Loucy (cell line): ENCODE data around the gene LAMC3.

Experiments used
- H2AFZ ChIP-seq: fragments of 200-600 bp; sonication (generic); 2 replicates; pipeline ENCODE4 v1.6.0; 2016; ENCODE audit warnings: antibody characterized with exemption, mild to moderate bottlenecking, low read length, moderate library complexity
- H3F3A ChIP-seq: fragments of 200-600 bp; 2 replicates; pipeline ENCODE4 v1.6.0; 2016; ENCODE audit warnings: antibody characterized with exemption, low read depth, mild to moderate bottlenecking
- H3K27me3 ChIP-seq: fragments of 200-600 bp; sonication (generic); 2 replicates; pipeline ENCODE4 v1.6.1; 2014; ENCODE audit warnings: low read length, mild to moderate bottlenecking; ENCODE audit not compliant: insufficient read depth, poor library complexity, severe bottlenecking
- H3K36me3 ChIP-seq: fragments of 200-600 bp; sonication (generic); 2 replicates; pipeline ENCODE4 v1.6.1; 2016; ENCODE audit warnings: low read length; ENCODE audit not compliant: insufficient read depth
- H3K4me1 ChIP-seq: fragments of 200-600 bp; sonication (generic); 2 replicates; pipeline ENCODE4 v1.5.1; 2014; ENCODE audit warnings: low read length, mild to moderate bottlenecking; ENCODE audit not compliant: insufficient read depth, poor library complexity, severe bottlenecking
- H3K4me2 ChIP-seq: fragments of 200-600 bp; sonication (generic); 2 replicates; pipeline ENCODE4 v1.6.0; 2014; ENCODE audit warnings: antibody characterized with exemption, low read length, low read depth, mild to moderate bottlenecking; ENCODE audit not compliant: poor library complexity, severe bottlenecking
- H3K4me3 ChIP-seq: fragments of 200-600 bp; sonication (generic); 2 replicates; pipeline ENCODE4 v1.5.1; 2014; ENCODE audit warnings: low read length, mild to moderate bottlenecking, mixed read lengths; ENCODE audit not compliant: poor library complexity, severe bottlenecking
- H3K79me2 ChIP-seq: fragments of 200-600 bp; sonication (generic); 2 replicates; pipeline ENCODE4 v1.6.1; 2014; ENCODE audit warnings: low read length; ENCODE audit not compliant: insufficient read depth
- H3K9ac ChIP-seq: fragments of 200-600 bp; sonication (generic); 2 replicates; pipeline ENCODE4 v1.6.0; 2014; ENCODE audit warnings: mild to moderate bottlenecking, low read depth, low read length, moderate library complexity; ENCODE audit not compliant: poor library complexity, severe bottlenecking
- H3K9me2 ChIP-seq: fragments of 200-600 bp; sonication (generic); replicated peaks from 2 replicates; pipeline ENCODE4 v1.6.1; 2016; ENCODE audit warnings: low read depth, low read length, mixed read lengths
- H3K9me3 ChIP-seq: fragments of 200-600 bp; sonication (generic); 2 replicates; pipeline ENCODE4 v1.6.1; 2014; ENCODE audit warnings: mild to moderate bottlenecking, antibody characterized with exemption, low read length, low read depth; ENCODE audit not compliant: insufficient read depth
- H4K20me1 ChIP-seq: fragments of 200-600 bp; sonication (generic); 2 replicates; pipeline ENCODE4 v1.6.0; 2014; ENCODE audit warnings: antibody characterized with exemption, low read length, mild to moderate bottlenecking; ENCODE audit not compliant: insufficient read depth, poor library complexity, severe bottlenecking
- EZH2phosphoT487 ChIP-seq: fragments of 200-600 bp; IDR thresholded peaks from 2 replicates; pipeline ENCODE4 v1.6.1; 2018; ENCODE audit warnings: antibody characterized with exemption, mild to moderate bottlenecking, moderate library complexity, borderline replicate concordance
- TF ChIP-seq, protein P1 (sequence below): fragments of 200-600 bp; sonication (generic); conservative IDR thresholded peaks from 2 replicates; pipeline ENCODE4 v1.5.1; 2014; ENCODE audit warnings: mild to moderate bottlenecking, antibody characterized with exemption, low read length

The LAMC3 gene

DNA sequence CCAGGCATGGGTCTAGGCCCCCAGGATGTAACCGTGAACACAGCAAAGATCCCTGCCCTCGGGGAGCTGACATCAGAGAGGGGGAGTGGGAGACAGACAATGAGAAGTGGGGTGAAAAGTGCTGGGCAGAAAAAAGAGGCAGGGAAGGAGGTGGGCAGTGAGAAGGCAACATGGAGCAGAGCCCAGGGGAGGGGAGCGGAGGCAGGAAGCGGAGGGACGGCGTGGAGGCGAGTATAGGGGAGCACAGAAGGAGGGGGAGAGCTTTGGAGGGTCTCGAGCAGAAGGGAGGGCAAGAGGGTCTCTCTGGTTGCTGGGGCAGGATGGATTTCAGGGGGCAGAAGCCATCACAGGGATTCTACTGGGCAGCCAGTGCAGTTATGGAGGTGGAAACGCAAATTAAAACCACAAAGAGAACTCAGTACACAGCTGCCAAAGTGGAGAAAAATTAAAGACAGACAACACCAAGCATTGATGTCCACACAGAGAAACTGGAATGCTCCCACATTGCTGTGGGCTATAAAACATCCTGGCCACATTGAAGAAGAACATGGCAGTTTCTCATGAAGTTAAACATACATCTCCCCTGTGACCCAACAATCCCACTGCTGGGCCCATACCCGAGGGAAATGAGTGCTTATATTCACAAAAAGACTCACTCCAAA is 21.1 kb upstream of the LAMC3 start:
- Histone ChIP-seq H3K9me3 (no peaks in the 10 kb centered on the region), H3K4me3 (no peak overlapping the region), H2AFZ (no peak overlapping the region), H3K4me1 (no peaks in the 10 kb centered on the region), H4K20me1 (no peaks in the 10 kb centered on the region), H3K9me2 (no peaks in the 10 kb centered on the region), H3K27me3 (no peaks in the 10 kb centered on the region), H3K79me2 (no peaks in the 10 kb centered on the region), H3K36me3 (no peaks in the 10 kb centered on the region), H3F3A (no peaks in the 10 kb centered on the region), H3K9ac (no peak overlapping the region), H3K4me2 (no peak overlapping the region)
- TF ChIP-seq, protein P1, sequence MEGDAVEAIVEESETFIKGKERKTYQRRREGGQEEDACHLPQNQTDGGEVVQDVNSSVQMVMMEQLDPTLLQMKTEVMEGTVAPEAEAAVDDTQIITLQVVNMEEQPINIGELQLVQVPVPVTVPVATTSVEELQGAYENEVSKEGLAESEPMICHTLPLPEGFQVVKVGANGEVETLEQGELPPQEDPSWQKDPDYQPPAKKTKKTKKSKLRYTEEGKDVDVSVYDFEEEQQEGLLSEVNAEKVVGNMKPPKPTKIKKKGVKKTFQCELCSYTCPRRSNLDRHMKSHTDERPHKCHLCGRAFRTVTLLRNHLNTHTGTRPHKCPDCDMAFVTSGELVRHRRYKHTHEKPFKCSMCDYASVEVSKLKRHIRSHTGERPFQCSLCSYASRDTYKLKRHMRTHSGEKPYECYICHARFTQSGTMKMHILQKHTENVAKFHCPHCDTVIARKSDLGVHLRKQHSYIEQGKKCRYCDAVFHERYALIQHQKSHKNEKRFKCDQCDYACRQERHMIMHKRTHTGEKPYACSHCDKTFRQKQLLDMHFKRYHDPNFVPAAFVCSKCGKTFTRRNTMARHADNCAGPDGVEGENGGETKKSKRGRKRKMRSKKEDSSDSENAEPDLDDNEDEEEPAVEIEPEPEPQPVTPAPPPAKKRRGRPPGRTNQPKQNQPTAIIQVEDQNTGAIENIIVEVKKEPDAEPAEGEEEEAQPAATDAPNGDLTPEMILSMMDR = no peak

DNA sequence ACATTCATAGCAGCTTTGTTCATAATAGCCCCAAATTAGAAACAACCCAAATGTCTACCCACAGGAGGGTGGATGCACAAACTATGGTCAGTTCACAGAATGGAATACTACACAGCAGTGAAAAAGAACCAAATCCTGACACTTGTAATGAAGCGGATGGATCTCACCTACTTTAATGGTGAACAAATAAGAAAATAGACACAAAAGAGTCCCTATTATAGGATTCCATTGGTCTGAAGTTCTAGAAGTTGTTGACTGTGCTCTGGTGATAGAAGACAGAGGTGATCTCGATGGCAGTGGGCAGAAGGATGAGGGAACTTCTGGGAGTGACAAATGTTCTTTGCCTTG is 20.6 kb upstream of the LAMC3 start:
- TF ChIP-seq, protein P1 = no peak
- no peak for TF ChIP-seq EZH2phosphoT487
- no peaks in the 10 kb centered on the region for H3K4me1 ChIP-seq
- H2AFZ ChIP-seq = no peak overlapping the region
- H3K79me2 ChIP-seq = no peaks in the 10 kb centered on the region
- no peaks in the 10 kb centered on the region for H3K9me2 ChIP-seq
- H3K9ac ChIP-seq = no peak overlapping the region
- H3K27me3 ChIP-seq = no peaks in the 10 kb centered on the region
- no peak overlapping the region for H3K4me3 ChIP-seq
- H4K20me1 ChIP-seq = no peaks in the 10 kb centered on the region
- H3K36me3 ChIP-seq = no peaks in the 10 kb centered on the region
- no peaks in the 10 kb centered on the region for H3F3A ChIP-seq
- H3K4me2 ChIP-seq = no peak overlapping the region
- no peaks in the 10 kb centered on the region for H3K9me3 ChIP-seq

DNA sequence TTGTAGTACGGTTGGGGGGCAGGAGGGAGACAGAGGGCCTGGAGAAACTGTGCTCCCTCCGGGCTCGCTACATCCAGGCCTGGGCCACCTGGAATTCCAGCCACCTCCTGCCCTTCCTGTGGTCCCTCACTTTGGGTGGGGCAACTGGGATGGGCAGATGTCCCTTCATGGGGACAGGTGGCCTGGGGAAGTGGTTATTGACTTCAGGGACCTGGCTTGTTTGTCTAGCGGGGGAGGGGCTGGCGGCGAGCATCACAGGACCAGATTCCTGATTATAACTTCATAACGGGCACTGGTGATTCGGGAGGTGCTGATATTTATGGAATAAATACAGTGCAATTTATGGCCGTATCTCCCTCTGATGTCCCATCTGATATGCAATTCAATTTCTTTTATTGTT is 20.1 kb upstream of the LAMC3 start:
- H4K20me1 ChIP-seq = no peaks in the 10 kb centered on the region
- no peaks in the 10 kb centered on the region for H3K36me3 ChIP-seq
- H3K4me1 ChIP-seq = no peaks in the 10 kb centered on the region
- TF ChIP-seq EZH2phosphoT487 = no peak
- TF ChIP-seq, protein P1 = no peak
- H3K79me2 ChIP-seq = no peaks in the 10 kb centered on the region
- no peak overlapping the region for H3K9ac ChIP-seq
- H2AFZ ChIP-seq = no peak overlapping the region
- H3K9me2 ChIP-seq = no peaks in the 10 kb centered on the region
- H3K27me3 ChIP-seq = no peaks in the 10 kb centered on the region
- H3K4me2 ChIP-seq = no peak overlapping the region
- no peak overlapping the region for H3K4me3 ChIP-seq
- no peaks in the 10 kb centered on the region for H3K9me3 ChIP-seq
- no peaks in the 10 kb centered on the region for H3F3A ChIP-seq
